Fibroblast of lung (primary cell): Measurements from ENCODE around the gene ITIH1.

Experiments used
- CTCF ChIP-seq, 2 donors: IDR thresholded peaks in 1 of 2; conservative IDR thresholded peaks in 1 of 2; 1 replicate in 1 of 2; 2 replicates in 1 of 2; pipeline ENCODE4 v1.5.1; 2011 to 2012; ENCODE audit warnings: low read length in 2 of 2, control low read depth in 1 of 2, inconsistent platforms in 1 of 2, low read depth in 1 of 2, mild to moderate bottlenecking in 1 of 2
- EZH2 ChIP-seq: IDR thresholded peaks from 2 replicates; pipeline ENCODE4 v1.5.1; 2012; ENCODE audit warnings: low read length, control low read depth, mild to moderate bottlenecking; ENCODE audit errors: missing control alignments

- TF ChIP-seq CTCF (conservative IDR thresholded peaks at IDR 0.05 in 1 of 2, IDR thresholded peaks at IDR 0.05 in 1 of 2; ENCODE audit: low read depth in 1 of 2, low read length in 2 of 2) (no peak), EZH2 (peak; percentile 33)
Observed at GRCh38 chr3:52777959-52778805, 783 bp downstream of the ITIH1 start.
